PC-3 (cell line): ENCODE data around the gene RGS5. TPM values are rescaled to one million over a fixed set of nuclear protein-coding genes. Genes with fewer than 3 reads are reported as not detected.

Source experiments
- ATAC-seq: fragments of 200-7000 bp; cut with Tn5 transposase; 2 replicates; pipeline ENCODE4 v1.9.1; 2020; ENCODE audit warnings: mild to moderate bottlenecking, moderate library complexity
- BruUV-seq: library from RNA; stranded (reverse); fragments of 400-500 nt; replicated peaks from 2 replicates; lab custom pipeline; 2021; lab: Mats Ljungman, UMichigan
- CTCF ChIA-PET: fragments of 300-600 bp; sonication (Branson Sonifier 250); formaldehyde crosslinking; loops from one replicate; lab custom pipeline; 2022; ENCODE audit warnings: antibody characterized with exemption; lab: Charles Lee
- POLR2A ChIA-PET: fragments of 300-600 bp; sonication (Branson Sonifier 250); formaldehyde crosslinking; loops from one replicate; lab custom pipeline; 2022; ENCODE audit warnings: antibody characterized with exemption; ENCODE audit not compliant: unreplicated experiment; lab: Charles Lee
- DNase-seq: peaks from one replicate; pipeline ENCODE4 v3.0.0-alpha.2; 2015
- H2AFZ ChIP-seq: fragments of 300-600 bp; sonication (generic); 2 replicates; pipeline ENCODE4 v1.6.0; 2016; ENCODE audit warnings: antibody characterized with exemption, low read length
- H3F3A ChIP-seq: fragments of 300-600 bp; sonication (generic); one replicate; pipeline ENCODE4 v1.6.0; 2017; ENCODE audit warnings: antibody characterized with exemption, low read length, control low read depth, mild to moderate bottlenecking; ENCODE audit not compliant: unreplicated experiment
- H3K27ac ChIP-seq: fragments of 300-600 bp; sonication (generic); 2 replicates; pipeline ENCODE4 v1.5.1; 2016; ENCODE audit warnings: mild to moderate bottlenecking, low read length
- H3K27me3 ChIP-seq: fragments of 300-600 bp; sonication (generic); 2 replicates; pipeline ENCODE4 v1.6.1; 2016; ENCODE audit warnings: low read length, mixed read lengths
- H3K36me3 ChIP-seq: fragments of 300-600 bp; sonication (generic); 2 replicates; pipeline ENCODE4 v1.6.1; 2016; ENCODE audit warnings: low read depth, mixed run types, low read length, mixed read lengths
- H3K4me1 ChIP-seq: fragments of 300-600 bp; sonication (generic); 2 replicates; pipeline ENCODE4 v1.5.1; 2016; ENCODE audit warnings: low read length; ENCODE audit not compliant: insufficient read depth
- H3K4me2 ChIP-seq: fragments of 300-600 bp; sonication (generic); 2 replicates; pipeline ENCODE4 v1.6.0; 2016; ENCODE audit warnings: low read length
- H3K4me3 ChIP-seq: fragments of 300-600 bp; sonication (generic); 2 replicates; pipeline ENCODE4 v1.5.1; 2016; ENCODE audit warnings: mild to moderate bottlenecking, low read length, mixed read lengths
- H3K79me2 ChIP-seq: fragments of 300-600 bp; sonication (generic); 2 replicates; pipeline ENCODE4 v1.6.1; 2017; ENCODE audit warnings: low read length, mixed read lengths
- H3K9ac ChIP-seq: fragments of 300-600 bp; sonication (generic); 2 replicates; pipeline ENCODE4 v1.6.0; 2016; ENCODE audit warnings: mild to moderate bottlenecking, low read length
- H3K9me2 ChIP-seq: fragments of 300-600 bp; sonication (generic); replicated peaks from 2 replicates; pipeline ENCODE4 v1.6.1; 2016; ENCODE audit warnings: mixed run types, low read length, mixed read lengths
- H3K9me3 ChIP-seq: fragments of 300-600 bp; sonication (generic); 2 replicates; pipeline ENCODE4 v1.6.1; 2016; ENCODE audit warnings: low read length, mixed read lengths
- H4K20me1 ChIP-seq: fragments of 300-600 bp; sonication (generic); 2 replicates; pipeline ENCODE4 v1.6.1; 2016; ENCODE audit warnings: low read length, mixed read lengths
- CTCF ChIP-seq: fragments of 300-600 bp; sonication (generic); conservative IDR thresholded peaks from 2 replicates; pipeline ENCODE4 v1.5.1; 2017; ENCODE audit warnings: antibody characterized with exemption, low read depth, mild to moderate bottlenecking, low read length
- EZH2 ChIP-seq: fragments of 300-600 bp; sonication (generic); IDR thresholded peaks from one replicate; pipeline ENCODE4 v1.6.1; 2017; ENCODE audit warnings: antibody characterized with exemption, mild to moderate bottlenecking, low read length; ENCODE audit not compliant: unreplicated experiment
- EZH2phosphoT487 ChIP-seq: fragments of 300-600 bp; sonication (generic); IDR thresholded peaks from 2 replicates; pipeline ENCODE4 v1.6.1; 2018; ENCODE audit warnings: mild to moderate bottlenecking, antibody characterized with exemption, low read length, borderline replicate concordance
- intact Hi-C: fragments of 100-400 bp; cut with micrococcal nuclease; formaldehyde crosslinking; loops from 2 replicates; pipeline ENCODE4 v1.9.0; 2023
- total RNA-seq: library from RNA; depleted of rRNA; stranded (reverse); fragments of >200 nt; gene quantifications from 2 replicates; pipeline ENCODE4 v1.2.3, GENCODE V29; 2014

RGS5 gene
- total RNA-seq, 1 experiment from 2014 or later, result 5.0 TPM

DNA sequence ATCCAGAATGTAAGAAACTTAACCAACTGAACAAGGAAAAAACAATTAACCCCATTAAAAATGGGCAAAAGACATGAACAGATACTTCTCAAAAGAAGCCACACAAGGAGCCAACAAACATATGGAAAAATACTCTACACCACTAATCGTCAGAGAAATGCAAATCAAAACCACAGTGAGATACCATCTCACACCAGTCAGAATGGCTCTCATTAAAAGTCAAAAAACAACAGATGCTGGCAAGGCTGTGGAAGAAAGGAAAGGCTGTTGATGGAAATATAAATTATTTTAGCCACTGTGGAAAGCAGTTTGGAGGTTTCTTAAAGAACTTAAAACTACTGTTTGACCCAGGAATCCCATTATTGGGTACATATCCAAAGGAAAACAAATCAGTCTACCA is 82.3 kb downstream of the RGS5 start:
- Histone ChIP-seq H3K9ac (no peak overlapping the region), H3K79me2 (no peaks in the 10 kb centered on the region), H2AFZ (no peak overlapping the region), H3K4me1 (no peaks in the 10 kb centered on the region), H3K27ac (no peak overlapping the region), H3K4me2 (no peak overlapping the region), H3K9me2 (no peaks in the 10 kb centered on the region), H3K9me3 (no peaks in the 10 kb centered on the region), H4K20me1 (no peaks in the 10 kb centered on the region), H3K4me3 (no peak overlapping the region), H3K27me3 (peaks cover 8% of the 10 kb centered on the region), H3F3A (no peaks in the 10 kb centered on the region), H3K36me3 (no peaks in the 10 kb centered on the region)
- intact Hi-C loops, result no loop called here
- ChIA-PET POLR2A (no interaction called here), CTCF (no interaction called here)
- no peak for ATAC-seq
- no peak for DNase-seq
- TF ChIP-seq EZH2phosphoT487 (no peak), CTCF (no peak)
- no TSS peak for BruUV-seq

- Histone ChIP-seq H3K9me3 (no peaks in the 10 kb centered on the region), H3K4me3 (no peak overlapping the region), H3K27ac (no peak overlapping the region), H3F3A (no peaks in the 10 kb centered on the region), H2AFZ (no peak overlapping the region), H3K9me2 (no peaks in the 10 kb centered on the region), H3K36me3 (no peaks in the 10 kb centered on the region), H3K79me2 (no peaks in the 10 kb centered on the region), H4K20me1 (no peaks in the 10 kb centered on the region), H3K27me3 (peaks cover 5% of the 10 kb centered on the region), H3K4me1 (no peaks in the 10 kb centered on the region), H3K4me2 (no peak overlapping the region), H3K9ac (no peak overlapping the region)
- DNase-seq (no peak), ATAC-seq (no peak)
- BruUV-seq, result no TSS peak
- POLR2A ChIA-PET, result no interaction called here
- no peak for TF ChIP-seq EZH2
- TF ChIP-seq CTCF, result no peak
- no peak for TF ChIP-seq EZH2phosphoT487
- intact Hi-C loops, result no loop called here
- CTCF ChIA-PET, result no interaction called here
Measured at GRCh38 chr1:163119707-163120106, 83.0 kb downstream of the RGS5 start.

DNA sequence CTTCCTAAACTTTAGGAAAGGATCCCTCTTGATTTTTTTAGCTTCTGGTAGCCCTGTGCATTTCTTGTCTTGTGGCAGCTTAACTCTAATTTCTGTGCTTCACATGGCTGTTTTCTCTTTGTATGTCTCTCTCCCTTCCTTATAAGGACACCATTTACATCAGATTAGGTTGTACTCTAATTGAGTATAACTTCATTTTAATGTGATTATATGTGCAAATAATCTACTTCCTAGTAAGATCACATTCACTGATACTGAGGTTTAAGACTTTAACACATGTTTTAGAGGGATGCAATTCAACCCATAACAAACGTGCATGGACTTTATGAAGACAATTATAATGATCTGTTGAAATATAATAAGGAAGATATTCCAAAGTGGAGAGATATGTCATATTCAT is 86.8 kb downstream of the RGS5 start:
- Histone ChIP-seq H3K4me1 (no peaks in the 10 kb centered on the region), H3F3A (no peaks in the 10 kb centered on the region), H2AFZ (no peak overlapping the region), H3K4me3 (no peak overlapping the region), H3K27ac (no peak overlapping the region), H3K9me3 (no peaks in the 10 kb centered on the region), H3K79me2 (no peaks in the 10 kb centered on the region), H3K4me2 (no peak overlapping the region), H3K9me2 (no peaks in the 10 kb centered on the region), H3K9ac (no peak overlapping the region), H3K27me3 (no peaks in the 10 kb centered on the region), H3K36me3 (no peaks in the 10 kb centered on the region), H4K20me1 (no peaks in the 10 kb centered on the region)
- ATAC-seq, result no peak
- ChIA-PET POLR2A (no interaction called here), CTCF (interaction anchor here (0.5 kb wide), 1 partner anchor 1395 kb away, joined by 3 read pairs; no protein-coding TSS in a partner anchor)
- no peak for TF ChIP-seq EZH2phosphoT487
- intact Hi-C loops, result loop anchor here (1.0 kb wide), 1 partner anchor 9 kb away; no protein-coding TSS in a partner anchor
- BruUV-seq, result no TSS peak
- DNase-seq, result no peak
